CD4-positive, alpha-beta T cell treated with Interleukin-6 for 4 hours (primary cell): ENCODE results near the gene SMC6.
A peak's percentile ranks its signal among the peaks of the same experiment; 100 is the strongest.

Source experiments
- DNase-seq: peaks from one replicate; pipeline ENCODE4 v3.0.0-alpha.2; 2020; ENCODE audit warnings: mixed read lengths

Gene SMC6

GRCh38 chr2:17708501-17708900 is 45.1 kb downstream of the SMC6 start:
- no peak for DNase-seq

GRCh38 chr2:17706845-17707244 is 46.8 kb downstream of the SMC6 start:
- no peak for DNase-seq

GRCh38 chr2:17690776-17691175 is 62.8 kb downstream of the SMC6 start:
- no peak for DNase-seq

GRCh38 chr2:17689010-17689409 is 64.6 kb downstream of the SMC6 start:
- DNase-seq = no peak

GRCh38 chr2:17688600-17688999 is 65.0 kb downstream of the SMC6 start:
- DNase-seq = no peak

GRCh38 chr2:17683981-17684380 is 69.6 kb downstream of the SMC6 start:
- DNase-seq = no peak

- DNase-seq = no peak
Measured at GRCh38 chr2:17682098-17682857, 71.3 kb downstream of the SMC6 start.

- DNase-seq = no peak
Measured at GRCh38 chr2:17680119-17680518, 73.5 kb downstream of the SMC6 start.

- DNase-seq = no peak
Measured at GRCh38 chr2:17674817-17675216, 78.8 kb downstream of the SMC6 start.

GRCh38 chr2:17672583-17673317 is 80.9 kb downstream of the SMC6 start:
- no peak for DNase-seq

GRCh38 chr2:17667898-17668297 is 85.7 kb downstream of the SMC6 start:
- no peak for DNase-seq

GRCh38 chr2:17664534-17664933 is 89.1 kb downstream of the SMC6 start:
- DNase-seq = no peak

- no peak for DNase-seq
Measured at GRCh38 chr2:17662723-17663122, 90.9 kb downstream of the SMC6 start.

- no peak for DNase-seq
Measured at GRCh38 chr2:17661460-17661859, 92.2 kb downstream of the SMC6 start.

- no peak for DNase-seq
Measured at GRCh38 chr2:17660219-17660618, 93.4 kb downstream of the SMC6 start.

- DNase-seq = no peak
Measured at GRCh38 chr2:17658251-17658843, 95.3 kb downstream of the SMC6 start.

GRCh38 chr2:17657759-17658158 is 95.9 kb downstream of the SMC6 start:
- DNase-seq = no peak

GRCh38 chr2:17652681-17653394 is 100.8 kb downstream of the SMC6 start:
- no peak for DNase-seq

GRCh38 chr2:17649026-17649425 is 104.6 kb downstream of the SMC6 start:
- DNase-seq = no peak

- no peak for DNase-seq
Measured at GRCh38 chr2:17648581-17648980, 105.0 kb downstream of the SMC6 start.

GRCh38 chr2:17646838-17647701 is 106.5 kb downstream of the SMC6 start:
- DNase-seq = no peak

GRCh38 chr2:17646081-17646554 is 107.5 kb downstream of the SMC6 start:
- DNase-seq = peak; percentile 48
